Peyer's patch (tissue), 4 donors: ENCODE results near the gene FRMPD1.

Experiments
- POLR2A ChIP-seq, 2 donors: fragments of 450-650 bp; IDR thresholded peaks; one replicate each; pipeline ENCODE4 v1.5.1; 2017; ENCODE audit warnings: antibody characterized with exemption in 2 of 2, mild to moderate bottlenecking in 2 of 2, moderate library complexity in 2 of 2
- TF ChIP-seq, protein P1 (sequence below), 6 experiments: fragments of 450-650 bp in 4 of 6; fragments of 200-600 bp in 2 of 6; sonication (generic) in 1 of 6; IDR thresholded peaks; one replicate each; pipeline ENCODE4 v1.5.1; 2017 to 2019; ENCODE audit warnings: antibody characterized with exemption in 6 of 6, mild to moderate bottlenecking in 3 of 6, moderate library complexity in 1 of 6

DNA sequence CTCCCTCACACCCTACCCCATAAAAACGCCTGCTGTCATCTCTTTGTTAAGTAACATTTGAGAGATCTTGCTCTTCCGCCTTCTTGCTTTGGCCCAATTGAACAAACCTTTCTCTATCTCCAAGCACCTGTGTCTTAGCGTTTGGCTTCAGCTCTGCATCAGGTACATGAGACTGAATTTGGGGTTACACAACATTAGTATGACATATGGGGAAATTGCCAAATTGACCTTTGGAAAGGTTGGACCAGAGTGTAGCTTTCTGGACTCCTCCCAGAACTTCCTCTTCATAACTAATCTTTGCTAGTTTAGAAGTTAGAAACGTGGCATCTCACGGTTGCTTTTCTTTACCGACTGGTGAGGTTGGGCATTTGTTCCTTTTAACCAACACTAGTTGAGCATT, 137.6 kb downstream of the FRMPD1 start:
- TF ChIP-seq POLR2A (IDR thresholded peaks at IDR 0.05): no peak
- TF ChIP-seq, protein P1, sequence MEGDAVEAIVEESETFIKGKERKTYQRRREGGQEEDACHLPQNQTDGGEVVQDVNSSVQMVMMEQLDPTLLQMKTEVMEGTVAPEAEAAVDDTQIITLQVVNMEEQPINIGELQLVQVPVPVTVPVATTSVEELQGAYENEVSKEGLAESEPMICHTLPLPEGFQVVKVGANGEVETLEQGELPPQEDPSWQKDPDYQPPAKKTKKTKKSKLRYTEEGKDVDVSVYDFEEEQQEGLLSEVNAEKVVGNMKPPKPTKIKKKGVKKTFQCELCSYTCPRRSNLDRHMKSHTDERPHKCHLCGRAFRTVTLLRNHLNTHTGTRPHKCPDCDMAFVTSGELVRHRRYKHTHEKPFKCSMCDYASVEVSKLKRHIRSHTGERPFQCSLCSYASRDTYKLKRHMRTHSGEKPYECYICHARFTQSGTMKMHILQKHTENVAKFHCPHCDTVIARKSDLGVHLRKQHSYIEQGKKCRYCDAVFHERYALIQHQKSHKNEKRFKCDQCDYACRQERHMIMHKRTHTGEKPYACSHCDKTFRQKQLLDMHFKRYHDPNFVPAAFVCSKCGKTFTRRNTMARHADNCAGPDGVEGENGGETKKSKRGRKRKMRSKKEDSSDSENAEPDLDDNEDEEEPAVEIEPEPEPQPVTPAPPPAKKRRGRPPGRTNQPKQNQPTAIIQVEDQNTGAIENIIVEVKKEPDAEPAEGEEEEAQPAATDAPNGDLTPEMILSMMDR (IDR thresholded peaks at IDR 0.05): no peak
